H1 (cell line): Measurements from ENCODE around the gene TUBGCP5. TPM values are rescaled to one million over a fixed set of nuclear protein-coding genes. Genes with fewer than 3 reads are reported as not detected.

Source experiments
- CTCF ChIA-PET: fragments of 300-600 bp; sonication (Branson Sonifier 250); formaldehyde crosslinking; loops from one replicate; lab custom pipeline; 2021; ENCODE audit not compliant: partially characterized antibody; lab: Charles Lee
- POLR2A ChIA-PET: fragments of 300-600 bp; sonication (Branson Sonifier 250); formaldehyde crosslinking; loops from one replicate; lab custom pipeline; 2021; ENCODE audit warnings: inconsistent platforms; ENCODE audit not compliant: partially characterized antibody; lab: Charles Lee
- DNase-seq, 2 experiments: peaks; one replicate each; pipeline versions ENCODE4 v3.0.0 to v3.0.0-alpha.2; 2010 to 2022; ENCODE audit warnings: low spot score in 2 of 2, low read depth in 1 of 2, mixed read lengths in 1 of 2
- FAIRE-seq: peaks from 2 replicates; lab custom pipeline; 2011; peaks lifted over from hg19 to GRCh38; lab: Jason Lieb, UNC
- H2AFZ ChIP-seq: 2 replicates; pipeline ENCODE4 v1.8.1; 2012; ENCODE audit warnings: low read length, inconsistent platforms
- H2AK5ac ChIP-seq: 2 replicates; pipeline ENCODE4 v1.6.1; 2013; ENCODE audit warnings: low read depth, low read length
- H2BK120ac ChIP-seq: replicated peaks from 2 replicates; pipeline ENCODE3; 2013; ENCODE audit warnings: low read depth, low read length, inconsistent platforms
- H2BK12ac ChIP-seq: 2 replicates; pipeline ENCODE4 v1.6.1; 2013; ENCODE audit warnings: low read depth, low read length
- H2BK15ac ChIP-seq: 2 replicates; pipeline ENCODE4 v1.6.1; 2013; ENCODE audit warnings: low read length
- H2BK20ac ChIP-seq: 2 replicates; pipeline ENCODE4 v1.6.1; 2013; ENCODE audit warnings: low read length
- H2BK5ac ChIP-seq: 2 replicates; pipeline ENCODE4 v1.6.1; 2013; ENCODE audit warnings: low read depth, low read length
- H3K14ac ChIP-seq: 2 replicates; pipeline ENCODE4 v1.6.1; 2013; ENCODE audit warnings: inconsistent platforms; ENCODE audit not compliant: insufficient read length
- H3K18ac ChIP-seq: 2 replicates; pipeline ENCODE4 v1.6.1; 2013; ENCODE audit warnings: low read length; ENCODE audit errors: extremely low read depth
- H3K23ac ChIP-seq: 2 replicates; pipeline ENCODE4 v1.6.1; 2013; ENCODE audit warnings: inconsistent platforms; ENCODE audit not compliant: insufficient read length
- H3K23me2 ChIP-seq: 2 replicates; pipeline ENCODE4 v1.6.1; 2013; ENCODE audit warnings: low read depth, low read length
- H3K27ac ChIP-seq: 2 replicates; pipeline ENCODE4 v1.6.1; 2011; ENCODE audit warnings: low read depth, low read length, inconsistent platforms
- H3K27me3 ChIP-seq, 4 experiments: replicated peaks in 1 of 4; 1 replicate in 1 of 4; 2 replicates in 3 of 4; pipeline versions ENCODE4 v1.6.1 to v1.8.1; 2011 to 2013; ENCODE audit warnings: low read length in 3 of 4, mild to moderate bottlenecking in 3 of 4, inconsistent platforms in 2 of 4, mixed read lengths in 2 of 4, moderate library complexity in 1 of 4; ENCODE audit not compliant: control insufficient read depth in 3 of 4, insufficient read depth in 3 of 4; ENCODE audit errors: extremely low read depth in 1 of 4
- H3K36me3 ChIP-seq, 4 experiments: 2 replicates each; pipeline versions ENCODE4 v1.6.1 to v1.8.1; 2011 to 2013; ENCODE audit warnings: mild to moderate bottlenecking in 4 of 4, low read length in 3 of 4, moderate library complexity in 2 of 4, control low read depth in 1 of 4, inconsistent platforms in 1 of 4; ENCODE audit not compliant: insufficient read depth in 4 of 4, control insufficient read depth in 2 of 4
- H3K4ac ChIP-seq: replicated peaks from 2 replicates; pipeline ENCODE3; 2013; ENCODE audit warnings: low read length, low read depth, mixed read lengths, inconsistent platforms; ENCODE audit not compliant: insufficient read length
- H3K4me1 ChIP-seq, 4 experiments: replicated peaks in 1 of 4; 1 replicate in 1 of 4; 2 replicates in 3 of 4; pipeline versions ENCODE4 v1.6.1 to v1.8.1; 2011 to 2013; ENCODE audit warnings: low read length in 3 of 4, inconsistent platforms in 2 of 4, mixed read lengths in 1 of 4; ENCODE audit not compliant: insufficient read depth in 4 of 4, control insufficient read depth in 3 of 4
- H3K4me2 ChIP-seq, 2 experiments: 2 replicates each; pipeline versions ENCODE4 v1.6.1 to v1.8.1; 2011 to 2013; ENCODE audit warnings: low read depth in 2 of 2, low read length in 2 of 2, control low read depth in 1 of 2, inconsistent platforms in 1 of 2, mild to moderate bottlenecking in 1 of 2; ENCODE audit not compliant: insufficient read depth in 1 of 2
- H3K4me3 ChIP-seq, 4 experiments: fragments of 200-600, 300-600 bp in 1 of 4; sonication (generic), shearing (Covaris generic), sonication (Bioruptor Twin) in 1 of 4; 2 replicates each; pipeline versions ENCODE4 v1.5.1 to v1.8.1; 2011 to 2016; ENCODE audit warnings: low read length in 4 of 4, low read depth in 3 of 4, control low read depth in 2 of 4, inconsistent platforms in 2 of 4, mild to moderate bottlenecking in 2 of 4, mixed read lengths in 1 of 4, moderate library complexity in 1 of 4; ENCODE audit not compliant: insufficient read depth in 2 of 4; ENCODE audit errors: extremely low read depth in 1 of 4
- H3K56ac ChIP-seq: replicated peaks from 2 replicates; pipeline ENCODE3; 2013; ENCODE audit warnings: low read depth, mild to moderate bottlenecking, mixed read lengths, low read length, inconsistent platforms; ENCODE audit not compliant: insufficient read length
- H3K79me1 ChIP-seq: 2 replicates; pipeline ENCODE4 v1.6.1; 2013; ENCODE audit warnings: low read depth, low read length, control low read depth
- H3K79me2 ChIP-seq, 2 experiments: 2 replicates each; pipeline versions ENCODE4 v1.6.1 to v1.8.1; 2012 to 2013; ENCODE audit warnings: low read length in 2 of 2, mild to moderate bottlenecking in 2 of 2, inconsistent platforms in 1 of 2; ENCODE audit not compliant: insufficient read depth in 2 of 2, control insufficient read depth in 1 of 2
- H3K9ac ChIP-seq, 4 experiments: replicated peaks in 1 of 4; 1 replicate in 1 of 4; 2 replicates in 3 of 4; pipeline versions ENCODE4 v1.6.1 to v1.8.1; 2011 to 2013; ENCODE audit warnings: low read depth in 3 of 4, low read length in 3 of 4, control low read depth in 2 of 4, mild to moderate bottlenecking in 2 of 4, moderate library complexity in 2 of 4, inconsistent platforms in 1 of 4; ENCODE audit errors: extremely low read depth in 1 of 4
- H3K9me3 ChIP-seq, 2 experiments: 2 replicates each; pipeline versions ENCODE4 v1.6.1 to v1.8.1; 2012 to 2013; ENCODE audit warnings: mild to moderate bottlenecking in 2 of 2, moderate library complexity in 2 of 2, control low read depth in 1 of 2, inconsistent platforms in 1 of 2, low read depth in 1 of 2, low read length in 1 of 2, mixed read lengths in 1 of 2; ENCODE audit not compliant: insufficient read depth in 2 of 2
- H4K20me1 ChIP-seq, 2 experiments: replicated peaks in 1 of 2; 2 replicates each; pipeline versions ENCODE3 to v1.8.1; 2011 to 2013; ENCODE audit warnings: inconsistent platforms in 2 of 2, low read length in 2 of 2, mild to moderate bottlenecking in 1 of 2; ENCODE audit not compliant: insufficient read depth in 2 of 2, control insufficient read depth in 1 of 2
- H4K5ac ChIP-seq: 2 replicates; pipeline ENCODE4 v1.6.1; 2013; ENCODE audit warnings: low read length, low read depth, mixed read lengths, inconsistent platforms; ENCODE audit not compliant: insufficient read length
- H4K8ac ChIP-seq: 2 replicates; pipeline ENCODE4 v1.8.0; 2013; ENCODE audit warnings: mild to moderate bottlenecking, moderate library complexity, low read length, inconsistent platforms; ENCODE audit not compliant: insufficient read depth; ENCODE audit errors: extremely low read depth
- H4K91ac ChIP-seq: replicated peaks from 2 replicates; pipeline ENCODE3; 2013; ENCODE audit warnings: low read length, mixed read lengths, inconsistent platforms; ENCODE audit not compliant: insufficient read length
- BACH1 ChIP-seq: IDR thresholded peaks from 2 replicates; pipeline ENCODE4 v1.6.1; 2012; ENCODE audit warnings: low read length, improper control_type of control experiment
- JUND ChIP-seq: IDR thresholded peaks from 2 replicates; pipeline ENCODE4 v1.6.1; 2011; ENCODE audit warnings: mild to moderate bottlenecking, improper control_type of control experiment, low read length
- KDM4A ChIP-seq: IDR thresholded peaks from one replicate; pipeline ENCODE4 v1.7.1; 2012; ENCODE audit warnings: low read depth, mild to moderate bottlenecking, moderate library complexity, low read length, inconsistent platforms; ENCODE audit not compliant: severe bottlenecking
- RAD21 ChIP-seq, 2 experiments: IDR thresholded peaks in 1 of 2; conservative IDR thresholded peaks in 1 of 2; 2 replicates each; pipeline ENCODE4 v1.6.1; 2011; ENCODE audit warnings: low read depth in 2 of 2, low read length in 2 of 2, improper control_type of control experiment in 1 of 2, inconsistent platforms in 1 of 2, mild to moderate bottlenecking in 1 of 2, moderate library complexity in 1 of 2
- SP1 ChIP-seq: IDR thresholded peaks from 2 replicates; pipeline ENCODE4 v1.6.1; 2011; ENCODE audit warnings: low read depth, low read length
- SUZ12 ChIP-seq: fragments of 200-600 bp; sonication (generic); IDR thresholded peaks from 2 replicates; pipeline ENCODE4 v1.6.1; 2012; ENCODE audit warnings: mild to moderate bottlenecking, inconsistent platforms, low read length, moderate library complexity, mixed read lengths
- TAF7 ChIP-seq: optimal IDR thresholded peaks from 2 replicates; pipeline ENCODE3; 2011; ENCODE audit warnings: low read depth, mild to moderate bottlenecking, inconsistent platforms, low read length, moderate library complexity, borderline replicate concordance
- WGBS, 2 experiments: shearing (Covaris generic) in 1 of 2; methylation state at CpG; one replicate each; pipeline versions ENCODE4 v1.1.6 to v1.1.7; 2013 to 2015; ENCODE audit warnings: low lambda C conversion rate in 2 of 2, mixed read lengths in 2 of 2, inconsistent platforms in 1 of 2, low coverage in 1 of 2, missing lambda C conversion rate in 1 of 2; ENCODE audit not compliant: insufficient replicate concordance in 2 of 2, insufficient coverage in 1 of 2, insufficient read length in 1 of 2; ENCODE audit errors: extremely low coverage in 1 of 2, missing lambda C conversion rate in 1 of 2; 5-methylcytosine and 5-hydroxymethylcytosine counted together
- polyA plus RNA-seq, 7 experiments: library from polyadenylated mRNA; depleted of rRNA in 3 of 7; stranded (reverse) in 5 of 7; unstranded in 2 of 7; fragments of >200 nt in 5 of 7; fragments of 200-250 nt in 2 of 7; gene quantifications; 1 replicate in 5 of 7; 2 replicates in 1 of 7; 4 replicates in 1 of 7; pipeline versions ENCODE4 v1.2.1 to v1.2.3, GENCODE V29; 2011 to 2013; ENCODE audit warnings: missing spikeins in 2 of 7, mixed read lengths in 2 of 7
- total RNA-seq: library from RNA; stranded (reverse); fragmentation: NEBNext Ultra II Directional; extraction: Animal tissue kit (Norgen Biotek cat#: 25700); gene quantifications from 2 replicates; pipeline ENCODE4 v1.2.1, GENCODE V29; 2021
- TF ChIP-seq, protein P1 (sequence below): IDR thresholded peaks from 2 replicates; pipeline ENCODE4 v1.6.1; 2012; ENCODE audit warnings: low read length, inconsistent platforms

The TUBGCP5 gene
- total and polyA plus RNA-seq, 2 of the 8 experiments (the other 6 are each of a cell fraction or from before 2014, with no cell fraction given) = 6.3 to 12.5 TPM

DNA sequence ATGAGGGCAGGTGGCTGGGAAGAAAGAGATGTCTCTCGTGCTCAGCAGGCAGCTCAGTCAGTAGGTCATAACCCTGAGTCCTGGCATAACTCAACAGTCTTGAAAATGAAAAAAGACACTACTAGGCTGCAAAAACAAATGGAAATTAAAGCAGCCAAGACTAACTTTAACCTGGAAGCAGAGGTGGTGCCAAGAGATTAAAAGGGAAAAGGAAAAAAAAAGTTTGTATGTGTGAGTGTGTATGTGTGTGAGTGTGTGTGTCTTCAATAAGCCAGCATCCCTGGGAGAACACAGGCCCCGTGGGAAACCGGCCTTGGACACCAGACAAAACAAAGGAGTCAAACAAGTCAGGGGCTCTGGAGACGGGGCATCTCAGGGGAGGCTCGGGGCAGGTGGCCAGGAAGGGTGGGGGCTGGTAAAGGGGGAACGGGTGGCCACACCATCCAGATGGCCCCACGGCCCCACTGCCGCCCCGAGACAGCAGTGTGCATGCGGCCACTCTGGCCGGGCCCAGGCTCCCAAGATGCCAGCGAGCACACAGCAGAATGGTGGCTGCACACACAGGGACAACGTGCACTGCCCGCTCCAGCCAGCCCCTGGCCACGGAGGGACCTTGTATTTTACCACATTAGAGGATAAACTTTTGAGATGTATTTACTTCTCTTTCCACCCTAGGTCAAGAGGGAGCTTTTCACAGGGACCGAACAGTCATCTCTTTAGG is 83.0 kb downstream of the TUBGCP5 start:
- Histone ChIP-seq H3K18ac (no peak overlapping the region), H2BK5ac (no peak overlapping the region), H4K91ac (no peak overlapping the region), H3K36me3 (no peaks in the 10 kb centered on the region), H3K14ac (no peak overlapping the region), H3K27me3 (peaks cover 8 to 43% (median 21%) of the 10 kb centered on the region in 4 experiments), H3K23me2 (no peaks in the 10 kb centered on the region), H3K4me2 (no peak overlapping the region), H3K4me3 (no peak overlapping the region), H2BK120ac (no peak overlapping the region), H3K79me2 (peaks cover 0 to 15% of the 10 kb centered on the region in 2 experiments; a peak in 2 of 4 replicates), H3K27ac (no peak overlapping the region), H4K5ac (no peak overlapping the region), H2AFZ (no peak overlapping the region), H3K9me3 (no peaks in the 10 kb centered on the region; a peak in 1 of 4 replicates), H3K23ac (no peak overlapping the region), H3K4ac (no peak overlapping the region), H4K8ac (no peak overlapping the region), H3K4me1 (peaks cover 3 to 10% (median 5%) of the 10 kb centered on the region in 4 experiments; a peak in 6 of 7 replicates), H2BK20ac (no peak overlapping the region), H4K20me1 (peaks cover 42 to 48% of the 10 kb centered on the region in 2 experiments), H2AK5ac (no peak overlapping the region), H3K9ac (no peak overlapping the region), H2BK12ac (no peak overlapping the region), H2BK15ac (no peak overlapping the region), H3K79me1 (peaks cover 21% of the 10 kb centered on the region), H3K56ac (no peak overlapping the region)
- DNase-seq (no peak), FAIRE-seq (no peak)
- TF ChIP-seq SUZ12 (no peak), SP1 (no peak), RAD21 (IDR thresholded peaks at IDR 0.05 in 1 of 2, conservative IDR thresholded peaks at IDR 0.05 in 1 of 2; ENCODE audit: low read depth in 2 of 2, low read length in 2 of 2) (no peak), BACH1 (no peak), KDM4A (no peak), TAF7 (no peak), JUND (no peak)
- TF ChIP-seq, protein P1, sequence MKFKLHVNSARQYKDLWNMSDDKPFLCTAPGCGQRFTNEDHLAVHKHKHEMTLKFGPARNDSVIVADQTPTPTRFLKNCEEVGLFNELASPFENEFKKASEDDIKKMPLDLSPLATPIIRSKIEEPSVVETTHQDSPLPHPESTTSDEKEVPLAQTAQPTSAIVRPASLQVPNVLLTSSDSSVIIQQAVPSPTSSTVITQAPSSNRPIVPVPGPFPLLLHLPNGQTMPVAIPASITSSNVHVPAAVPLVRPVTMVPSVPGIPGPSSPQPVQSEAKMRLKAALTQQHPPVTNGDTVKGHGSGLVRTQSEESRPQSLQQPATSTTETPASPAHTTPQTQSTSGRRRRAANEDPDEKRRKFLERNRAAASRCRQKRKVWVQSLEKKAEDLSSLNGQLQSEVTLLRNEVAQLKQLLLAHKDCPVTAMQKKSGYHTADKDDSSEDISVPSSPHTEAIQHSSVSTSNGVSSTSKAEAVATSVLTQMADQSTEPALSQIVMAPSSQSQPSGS = no peak
- ChIA-PET POLR2A (no interaction called here), CTCF (interaction anchor here (0.7 kb wide), 1 partner anchor 79 kb away, joined by 3 read pairs; no protein-coding TSS in a partner anchor)
- 89% methylated on average over 16 of the region's 16 CpGs; no CpG with 5 or more reads in 1 of the 2 experiments for WGBS, 2 experiments
